ENCODE data around the gene ADM2. TPM values are rescaled to one million over a fixed set of nuclear protein-coding genes. Genes with fewer than 3 reads are reported as not detected.

ADM2 gene
- total RNA-seq, 1 experiment from 2014 or later = 11.9 TPM

DNA sequence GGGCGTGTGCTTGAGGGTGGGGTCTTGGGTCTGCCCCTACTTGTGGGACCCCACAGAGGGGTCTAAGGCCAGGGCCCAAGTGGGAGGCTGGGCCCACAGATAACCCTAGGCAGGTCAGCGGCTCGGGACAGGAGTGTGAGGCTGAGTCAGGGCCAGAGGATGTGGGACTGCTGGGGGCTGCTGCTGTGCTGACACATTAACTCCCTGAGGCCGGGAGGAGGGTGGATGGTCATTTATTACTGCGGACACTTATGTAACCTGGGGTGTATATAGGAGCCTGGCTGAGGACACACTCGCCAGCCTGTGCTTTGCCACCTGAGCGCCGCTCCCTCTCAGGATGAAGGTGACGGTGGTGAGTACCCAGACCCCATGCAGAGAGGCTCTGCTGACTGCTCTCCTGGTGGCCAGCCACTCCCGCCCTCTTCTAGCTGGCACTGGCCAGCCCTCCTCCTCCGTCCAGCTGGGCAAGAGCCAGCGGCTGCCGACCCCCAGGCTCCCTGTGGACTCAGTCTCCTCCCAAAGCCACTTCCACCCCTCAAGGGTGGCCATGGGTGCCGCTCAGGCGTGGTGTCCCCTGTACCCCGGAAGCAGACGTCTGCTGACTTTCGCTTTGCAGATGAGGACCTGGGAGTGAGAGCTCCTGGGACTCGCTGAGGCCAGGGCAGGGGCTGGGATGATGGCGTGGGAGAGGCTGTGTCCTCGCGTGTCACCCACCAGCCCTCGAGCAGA lies 5.4 kb downstream of the ADM2 start, which contains the start of gene MIOX:
MIOX (plus strand) TSS at position 299 of the 729 bp plus-strand sequence; CDS start at position 338, 39 bp downstream.
- H3K4me2 ChIP-seq (ENCODE audit: insufficient read depth, insufficient read length, low read length) = no peak within 1 kb of the TSS
- no peak within 1 kb of the TSS for H2AFZ ChIP-seq (ENCODE audit: low read length)
- no peak within 1 kb of the TSS; the same call in 1 of the 2 replicates for H3K14ac ChIP-seq (ENCODE audit: insufficient read depth, low read length)
- no peak within 1 kb of the TSS for H4K8ac ChIP-seq (replicated peaks; ENCODE audit: insufficient read length, low read depth, low read length)
- no peaks in the 10 kb centered on the region for H3K4me1 ChIP-seq (ENCODE audit: insufficient read depth, low read length)
- no peak within 1 kb of the TSS for H3T11ph ChIP-seq (ENCODE audit: low read length)
- no peak within 1 kb of the TSS for H3K9ac ChIP-seq (ENCODE audit: extremely low read depth, insufficient read length, low read length)
- H4K20me1 ChIP-seq (ENCODE audit: control insufficient read depth, insufficient read depth, insufficient read length) = no peaks in the 10 kb centered on the region
- Mint-ChIP-seq H3K36me3 (ENCODE audit: insufficient read depth in 1 of 3, low read depth in 3 of 3) (peaks cover 0 to 2% (median 0%) of the 10 kb centered on the region in 3 experiments; a peak in 1 of 7 replicates), H3K27me3 (ENCODE audit: low read depth) (peaks cover 6% of the 10 kb centered on the region), H3K4me3 (no peak within 1 kb of the TSS), H3K9me3 (no peaks in the 10 kb centered on the region), H3K4me1 (peaks cover 3 to 6% of the 10 kb centered on the region in 2 experiments; a peak in 2 of 4 replicates), H3K27ac (peak within 1 kb of the TSS in 1 of 3 experiments; percentile 51; a peak in 4 of 7 replicates)
- H3K18ac ChIP-seq (ENCODE audit: insufficient read length, low read depth, low read length) = no peak within 1 kb of the TSS
- no peak within 1 kb of the TSS for H4K5ac ChIP-seq (ENCODE audit: insufficient read length, low read depth, low read length)
- no peak within 1 kb of the TSS for H2BK20ac ChIP-seq (ENCODE audit: low read depth, low read length, poor library complexity, severe bottlenecking)
- TF ChIP-seq, protein P1, sequence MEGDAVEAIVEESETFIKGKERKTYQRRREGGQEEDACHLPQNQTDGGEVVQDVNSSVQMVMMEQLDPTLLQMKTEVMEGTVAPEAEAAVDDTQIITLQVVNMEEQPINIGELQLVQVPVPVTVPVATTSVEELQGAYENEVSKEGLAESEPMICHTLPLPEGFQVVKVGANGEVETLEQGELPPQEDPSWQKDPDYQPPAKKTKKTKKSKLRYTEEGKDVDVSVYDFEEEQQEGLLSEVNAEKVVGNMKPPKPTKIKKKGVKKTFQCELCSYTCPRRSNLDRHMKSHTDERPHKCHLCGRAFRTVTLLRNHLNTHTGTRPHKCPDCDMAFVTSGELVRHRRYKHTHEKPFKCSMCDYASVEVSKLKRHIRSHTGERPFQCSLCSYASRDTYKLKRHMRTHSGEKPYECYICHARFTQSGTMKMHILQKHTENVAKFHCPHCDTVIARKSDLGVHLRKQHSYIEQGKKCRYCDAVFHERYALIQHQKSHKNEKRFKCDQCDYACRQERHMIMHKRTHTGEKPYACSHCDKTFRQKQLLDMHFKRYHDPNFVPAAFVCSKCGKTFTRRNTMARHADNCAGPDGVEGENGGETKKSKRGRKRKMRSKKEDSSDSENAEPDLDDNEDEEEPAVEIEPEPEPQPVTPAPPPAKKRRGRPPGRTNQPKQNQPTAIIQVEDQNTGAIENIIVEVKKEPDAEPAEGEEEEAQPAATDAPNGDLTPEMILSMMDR (conservative IDR thresholded peaks at IDR 0.05) = no peak
- no CpG with 5 or more reads among the region's 23 CpGs for WGBS (ENCODE audit: extremely low coverage, insufficient read length, low lambda C conversion rate)
- no peaks in the 10 kb centered on the region for H3K9me3 ChIP-seq (ENCODE audit: control insufficient read depth, low read depth, low read length)
- H3K79me2 ChIP-seq (ENCODE audit: insufficient read depth, low read length) = no peaks in the 10 kb centered on the region
- no peak within 1 kb of the TSS for H4K91ac ChIP-seq (ENCODE audit: insufficient read length, low read depth, low read length)
- no peak within 1 kb of the TSS for H2AK5ac ChIP-seq (ENCODE audit: insufficient read length, low read length)
- H3K27ac ChIP-seq (ENCODE audit: insufficient read length, low read depth, low read length) = no peak within 1 kb of the TSS
- no peaks in the 10 kb centered on the region for H3K23me2 ChIP-seq (ENCODE audit: insufficient read length, low read depth, low read length, poor library complexity, severe bottlenecking)
- DNase-seq = no peak
- H3K4ac ChIP-seq (ENCODE audit: low read depth, low read length) = no peak within 1 kb of the TSS
- no peak within 1 kb of the TSS for H2BK12ac ChIP-seq (ENCODE audit: insufficient read length, low read depth, low read length)
- no peak within 1 kb of the TSS for H3K23ac ChIP-seq (ENCODE audit: insufficient read length, low read depth, low read length)
- no peaks in the 10 kb centered on the region for H3K79me1 ChIP-seq (ENCODE audit: insufficient read depth, low read depth, low read length, poor library complexity, severe bottlenecking)
- H2BK15ac ChIP-seq (ENCODE audit: low read depth, low read length) = no peak within 1 kb of the TSS
- no peak within 1 kb of the TSS for H3K56ac ChIP-seq (ENCODE audit: insufficient read length, low read depth, low read length)
- H2BK120ac ChIP-seq (ENCODE audit: low read depth, low read length, poor library complexity, severe bottlenecking) = no peak within 1 kb of the TSS
- H2BK5ac ChIP-seq (ENCODE audit: insufficient read length, low read length) = no peak within 1 kb of the TSS
- no peaks in the 10 kb centered on the region for H3K27me3 ChIP-seq (ENCODE audit: insufficient read depth, low read length)
